GM21529 (cell line): ENCODE data around the gene IFIT3.

ENCODE experiments used
- ATAC-seq: cut with Tn5 transposase; IDR thresholded peaks from one replicate; pipeline ENCODE4 v1.9.1; 2021; ENCODE audit not compliant: unreplicated experiment

Gene IFIT3

DNA sequence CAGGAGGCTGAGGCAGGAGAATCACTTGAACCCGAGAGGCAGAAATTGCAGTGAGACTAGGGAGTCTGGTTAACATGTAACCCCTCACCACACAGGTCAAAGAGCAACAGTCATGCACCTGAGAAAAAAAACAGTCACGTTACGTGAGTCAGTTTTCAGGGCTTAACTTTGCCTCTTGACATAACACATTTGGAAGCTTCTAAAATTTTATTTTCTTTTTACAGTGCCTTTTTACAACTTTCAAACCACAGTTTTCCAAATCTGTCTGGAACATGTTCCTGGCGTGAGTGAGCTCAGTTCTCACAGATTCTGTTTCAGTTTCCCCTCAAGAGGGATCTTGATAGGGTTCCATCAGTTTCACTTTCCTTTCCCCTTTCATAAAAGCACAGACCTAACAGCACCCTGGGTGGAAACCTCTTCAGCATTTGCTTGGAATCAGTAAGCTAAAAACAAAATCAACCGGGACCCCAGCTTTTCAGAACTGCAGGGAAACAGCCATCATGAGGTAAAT lies 4.4 kb downstream of the IFIT3 start:
- peak; percentile 39 for ATAC-seq

DNA sequence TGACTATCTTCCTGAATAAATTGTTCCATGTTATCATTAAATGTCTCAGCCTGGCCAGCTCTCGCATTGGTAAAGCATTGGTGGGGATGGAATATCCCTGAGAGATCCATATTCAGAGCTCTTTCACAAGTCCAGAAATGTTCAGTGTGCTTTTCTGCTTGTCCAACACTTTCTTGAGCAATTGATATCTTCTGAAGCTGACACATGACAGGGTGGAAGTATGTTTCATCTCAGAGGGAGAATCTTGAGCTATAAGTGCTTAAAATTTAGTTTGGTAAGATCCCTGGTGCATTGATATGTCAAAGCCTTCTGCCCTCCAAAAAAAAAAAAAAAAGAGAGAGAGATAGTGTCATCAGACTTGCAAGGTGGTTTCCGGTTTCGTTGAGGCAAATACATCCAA lies 7.4 kb downstream of the IFIT3 start:
- no peak for ATAC-seq

DNA sequence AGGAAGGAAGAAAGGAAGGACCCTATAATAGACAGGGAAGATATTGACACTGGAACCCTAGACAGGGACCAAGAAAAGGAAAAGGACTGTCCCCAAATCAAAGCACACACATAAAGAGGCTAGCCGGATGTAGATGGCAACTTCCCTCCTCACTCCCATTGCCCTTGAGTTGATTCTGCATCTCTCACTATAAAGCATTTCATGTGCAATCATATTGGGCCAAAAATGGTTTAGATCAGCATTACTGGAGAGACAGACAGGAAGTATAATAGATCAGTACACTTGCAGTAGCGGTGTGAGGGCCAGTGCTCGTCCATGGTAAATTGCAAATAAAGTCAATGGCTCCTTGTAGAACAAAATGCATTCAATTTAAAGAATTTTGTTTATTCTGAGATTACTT lies 8.4 kb downstream of the IFIT3 start:
- no peak for ATAC-seq

DNA sequence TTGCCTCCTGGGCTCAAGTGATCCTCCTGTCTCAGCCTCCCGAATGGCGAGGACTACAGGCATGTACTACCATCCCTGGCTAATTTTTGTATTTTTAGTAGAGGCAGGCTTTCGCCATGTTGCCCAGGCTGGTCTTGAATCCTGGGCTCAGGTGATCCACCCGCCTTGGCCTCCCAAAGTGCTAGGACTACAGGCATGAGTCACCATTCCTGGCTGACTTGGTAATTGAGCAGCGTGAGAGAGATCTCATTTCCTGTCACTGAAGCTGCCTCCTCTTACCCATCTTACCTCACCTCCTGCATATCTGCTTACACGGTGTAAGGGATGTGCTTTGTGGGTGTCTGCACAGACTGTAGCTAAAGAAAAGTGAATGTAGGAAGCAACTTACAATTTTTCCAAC lies 9.7 kb downstream of the IFIT3 start:
- no peak for ATAC-seq

DNA sequence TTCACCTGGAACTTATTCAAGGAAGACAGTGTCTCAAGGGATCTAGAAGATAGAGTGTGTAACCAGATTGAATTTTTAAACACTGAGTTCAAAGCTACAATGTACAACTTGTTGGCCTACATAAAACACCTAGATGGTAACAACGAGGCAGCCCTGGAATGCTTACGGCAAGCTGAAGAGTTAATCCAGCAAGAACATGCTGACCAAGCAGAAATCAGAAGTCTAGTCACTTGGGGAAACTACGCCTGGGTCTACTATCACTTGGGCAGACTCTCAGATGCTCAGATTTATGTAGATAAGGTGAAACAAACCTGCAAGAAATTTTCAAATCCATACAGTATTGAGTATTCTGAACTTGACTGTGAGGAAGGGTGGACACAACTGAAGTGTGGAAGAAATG lies 10.9 kb downstream of the IFIT3 start:
- no peak for ATAC-seq

DNA sequence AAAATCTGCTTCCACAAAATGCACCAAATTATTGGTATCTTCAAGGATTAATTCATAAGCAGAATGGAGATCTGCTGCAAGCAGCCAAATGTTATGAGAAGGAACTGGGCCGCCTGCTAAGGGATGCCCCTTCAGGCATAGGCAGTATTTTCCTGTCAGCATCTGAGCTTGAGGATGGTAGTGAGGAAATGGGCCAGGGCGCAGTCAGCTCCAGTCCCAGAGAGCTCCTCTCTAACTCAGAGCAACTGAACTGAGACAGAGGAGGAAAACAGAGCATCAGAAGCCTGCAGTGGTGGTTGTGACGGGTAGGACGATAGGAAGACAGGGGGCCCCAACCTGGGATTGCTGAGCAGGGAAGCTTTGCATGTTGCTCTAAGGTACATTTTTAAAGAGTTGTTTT lies 12.1 kb downstream of the IFIT3 start:
- no peak for ATAC-seq

DNA sequence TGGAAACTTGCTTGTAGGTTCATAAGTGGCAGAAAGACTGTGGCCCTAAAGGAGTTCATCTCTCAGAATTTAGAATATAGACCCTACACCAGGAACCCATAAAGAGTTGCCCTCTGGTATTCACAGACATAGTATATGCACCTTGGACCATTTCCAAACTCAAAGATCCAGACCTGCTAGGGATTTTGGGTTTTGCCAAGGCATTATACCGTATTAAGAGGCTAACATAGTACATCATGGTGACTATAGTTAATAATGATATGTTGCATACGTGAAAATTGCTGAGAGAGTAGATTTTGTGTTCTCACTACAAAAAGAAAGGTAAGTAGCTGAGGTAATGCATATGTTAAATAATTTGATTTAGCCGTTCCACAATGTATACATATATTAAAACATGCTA lies 13.9 kb downstream of the IFIT3 start:
- ATAC-seq = no peak

DNA sequence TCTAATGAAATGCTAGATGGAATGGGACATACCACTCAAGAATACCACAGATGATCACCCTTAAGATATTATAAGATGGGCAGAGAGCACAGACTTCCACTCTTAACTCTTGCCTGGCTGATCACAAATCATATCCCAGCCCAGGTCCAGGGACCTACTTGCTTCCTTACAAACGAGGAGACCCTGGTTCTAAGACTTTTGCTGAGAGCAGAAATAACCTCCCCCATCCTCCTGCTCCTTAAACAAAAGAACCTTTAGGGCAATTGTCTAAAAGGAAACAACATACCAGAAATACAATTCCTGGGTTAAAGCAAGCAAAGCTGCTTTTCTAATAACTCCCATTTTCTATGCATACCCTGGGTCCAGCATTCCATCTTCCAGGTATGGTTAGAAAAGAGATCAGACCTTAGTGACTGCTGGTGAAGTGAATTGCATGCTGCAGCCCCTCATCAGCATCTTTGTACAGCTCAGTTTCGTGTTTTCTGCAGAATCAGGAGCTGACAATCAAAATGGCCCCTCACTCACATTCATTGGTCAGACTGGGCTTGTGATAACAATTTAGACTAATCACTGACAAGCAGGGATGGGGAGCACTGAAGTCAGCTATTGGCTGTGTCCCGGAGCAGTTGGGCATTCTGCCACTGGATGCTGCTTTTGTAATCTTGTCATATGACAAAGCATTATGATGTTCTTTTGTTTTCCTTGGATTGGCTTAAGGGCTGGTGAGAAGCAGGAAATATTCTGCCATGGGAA lies 14.6 kb downstream of the IFIT3 start:
- no peak for ATAC-seq

DNA sequence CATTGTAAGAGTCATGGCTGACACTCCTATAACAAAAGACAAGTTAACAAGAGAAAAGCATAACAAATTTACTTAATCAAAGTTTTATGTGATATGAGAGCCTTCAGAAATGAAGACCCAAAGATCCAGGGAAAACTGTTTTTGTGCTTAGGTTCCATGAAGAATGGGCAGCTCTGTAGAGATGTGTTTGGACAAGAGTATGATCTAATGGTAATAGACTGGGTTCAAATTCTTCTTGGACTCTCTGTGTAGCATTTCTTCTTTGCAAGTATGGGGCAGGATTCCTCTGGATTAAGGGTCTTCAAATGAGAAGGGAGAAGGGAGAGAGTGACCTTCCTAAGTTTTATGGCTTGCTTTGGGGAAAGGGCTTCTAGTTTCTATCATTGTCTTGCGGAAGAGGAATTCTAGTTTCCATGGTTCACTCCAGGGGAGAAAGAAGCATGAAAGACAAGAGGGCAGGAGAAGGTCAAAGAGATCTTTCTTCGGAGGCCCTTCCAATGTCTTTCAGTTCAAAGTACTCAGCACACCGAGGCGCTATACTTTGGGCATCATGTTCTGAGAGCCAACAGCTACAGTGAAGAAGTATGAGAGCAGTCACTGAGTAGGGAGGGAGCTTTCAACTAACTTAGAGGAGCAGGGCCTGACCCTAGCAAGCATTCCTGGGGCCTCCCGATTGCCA lies 15.4 kb downstream of the IFIT3 start:
- ATAC-seq = no peak

DNA sequence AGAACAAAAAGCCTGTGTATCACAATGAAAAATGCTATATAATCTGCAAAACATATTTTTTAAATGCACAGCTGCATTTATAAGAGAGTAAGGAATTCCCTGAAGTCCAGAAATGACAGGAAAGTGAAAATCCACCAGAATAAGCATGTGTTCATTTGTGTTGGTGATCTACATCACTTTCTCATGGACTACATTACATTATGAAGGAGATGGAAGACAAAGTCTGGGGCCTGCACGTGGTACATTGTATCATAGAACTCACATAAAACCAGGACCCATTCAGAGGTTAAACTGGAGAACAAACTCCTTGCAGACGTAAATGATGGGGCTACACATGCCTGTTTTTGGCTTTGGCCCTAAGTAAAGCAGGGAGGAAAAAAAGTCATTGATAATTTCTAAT lies 16.4 kb downstream of the IFIT3 start:
- ATAC-seq = no peak

DNA sequence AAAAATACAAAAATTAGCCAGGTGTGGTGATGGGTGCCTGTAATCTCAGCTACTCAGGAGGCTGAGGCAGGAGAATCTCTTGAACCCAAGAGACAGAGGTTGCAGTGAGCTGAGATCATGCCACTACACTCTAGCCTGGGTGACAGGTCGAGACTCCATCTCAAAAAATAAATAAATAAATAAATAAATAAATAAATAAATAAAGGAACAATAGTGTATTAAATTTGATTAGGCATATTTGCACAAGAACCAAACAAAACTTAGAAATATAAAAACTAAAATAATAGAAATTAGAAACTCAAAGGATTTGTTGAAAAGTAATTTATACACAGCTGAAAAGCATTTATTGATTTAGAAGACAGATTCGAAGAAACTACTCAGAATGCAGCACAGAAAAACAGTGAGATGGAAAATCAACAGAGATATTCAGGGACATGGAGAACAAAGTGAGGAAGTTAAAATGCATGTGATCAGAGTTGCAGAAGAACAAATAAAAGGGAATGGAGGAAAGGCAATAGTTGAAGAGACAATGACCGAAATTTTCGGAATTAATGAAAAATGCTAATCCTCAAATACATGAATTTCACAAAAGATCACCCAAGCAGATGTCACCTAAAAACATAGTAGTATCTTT lies 17.7 kb downstream of the IFIT3 start:
- ATAC-seq = no peak

DNA sequence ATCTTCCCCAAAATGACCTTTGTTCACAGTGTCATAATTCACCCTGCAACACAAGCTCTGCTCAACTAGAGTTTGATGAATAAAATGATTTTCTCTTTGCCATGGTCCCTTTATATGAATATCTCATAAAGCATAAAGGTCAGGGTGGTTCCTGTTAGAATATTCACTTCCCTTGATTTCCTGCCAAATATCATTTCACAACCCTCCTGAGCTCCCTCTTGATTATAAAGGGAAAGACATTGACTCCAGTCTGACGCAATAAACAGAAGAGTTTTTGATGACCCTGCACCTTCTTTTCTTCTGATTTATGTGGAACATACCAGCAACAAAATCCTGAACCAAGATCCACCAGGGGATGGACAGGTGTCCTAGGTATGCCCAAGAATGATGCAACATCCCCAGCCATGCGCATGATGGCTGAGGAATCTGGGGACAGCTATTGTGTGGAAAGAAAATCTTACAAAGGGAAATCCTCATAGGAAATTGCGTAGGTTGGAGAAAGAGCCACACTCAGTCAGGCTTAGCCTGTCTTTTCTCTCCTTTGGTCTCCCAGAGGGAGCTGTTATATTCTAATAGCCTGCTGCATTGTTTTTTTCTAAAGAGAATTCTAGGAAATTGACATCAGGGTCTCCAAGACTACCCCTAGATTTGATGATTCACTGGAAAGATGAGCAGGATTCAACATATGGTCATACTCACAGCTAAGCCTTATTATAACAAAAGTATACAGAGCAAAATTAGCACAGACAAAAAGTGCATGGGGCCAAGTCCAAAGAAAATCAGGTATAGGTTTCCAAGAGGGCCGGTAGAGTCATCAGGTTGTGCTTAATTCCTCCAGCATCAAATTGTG lies 18.8 kb downstream of the IFIT3 start:
- no peak for ATAC-seq

DNA sequence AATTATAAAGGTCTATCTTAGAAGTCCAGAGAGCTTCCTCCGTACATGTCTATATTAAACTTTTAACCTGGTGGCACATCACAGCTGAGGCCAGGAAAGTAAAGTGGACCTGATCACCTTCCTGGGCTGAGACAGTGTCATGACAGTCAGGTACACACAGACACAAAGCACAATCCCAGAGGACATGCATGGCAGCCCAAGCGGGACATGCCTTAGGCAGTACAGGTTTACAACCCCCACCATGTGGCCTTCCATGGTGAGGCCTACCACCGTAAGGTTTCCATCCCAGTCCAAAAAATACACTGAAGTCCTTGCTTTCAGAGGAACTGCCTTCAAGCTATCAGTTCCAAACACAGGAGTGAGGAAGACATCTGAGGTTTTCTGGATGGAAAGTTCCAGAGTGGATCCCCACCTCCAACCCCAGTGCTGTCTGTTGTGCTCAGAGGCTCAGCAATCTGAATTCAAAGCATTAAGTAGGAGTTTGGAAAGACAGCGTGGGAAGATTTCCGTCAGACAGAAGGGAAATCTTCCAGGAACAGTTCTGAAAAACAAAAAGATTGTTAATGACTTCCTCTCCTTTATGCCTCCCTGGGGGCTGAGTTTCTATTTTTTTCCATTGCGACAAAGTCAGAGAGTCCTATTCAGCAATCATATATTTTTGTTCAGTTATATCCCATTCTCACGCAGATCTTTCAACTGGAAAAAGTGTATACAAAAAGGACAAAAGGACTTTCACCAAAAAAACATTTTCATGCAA lies 20.1 kb downstream of the IFIT3 start:
- no peak for ATAC-seq

DNA sequence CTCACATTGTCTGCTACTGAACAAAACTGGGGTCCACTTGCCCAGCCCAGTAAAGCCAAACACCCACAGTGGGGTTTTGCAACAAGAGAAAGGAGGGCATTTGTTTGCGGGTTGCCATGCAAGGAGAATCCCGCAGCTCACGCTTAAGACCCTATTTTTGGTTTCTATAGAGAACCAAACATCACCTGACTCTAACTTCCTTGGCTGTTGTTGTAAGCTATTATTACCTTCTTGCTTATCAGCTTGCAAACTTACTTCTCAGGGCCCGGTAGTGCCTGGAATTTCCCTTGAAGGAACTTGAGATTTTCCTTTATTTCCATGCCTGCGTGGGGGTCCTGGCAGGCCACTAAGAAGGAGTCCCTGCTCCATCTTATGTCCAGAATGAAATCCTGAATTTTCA lies 20.7 kb downstream of the IFIT3 start:
- ATAC-seq = no peak

DNA sequence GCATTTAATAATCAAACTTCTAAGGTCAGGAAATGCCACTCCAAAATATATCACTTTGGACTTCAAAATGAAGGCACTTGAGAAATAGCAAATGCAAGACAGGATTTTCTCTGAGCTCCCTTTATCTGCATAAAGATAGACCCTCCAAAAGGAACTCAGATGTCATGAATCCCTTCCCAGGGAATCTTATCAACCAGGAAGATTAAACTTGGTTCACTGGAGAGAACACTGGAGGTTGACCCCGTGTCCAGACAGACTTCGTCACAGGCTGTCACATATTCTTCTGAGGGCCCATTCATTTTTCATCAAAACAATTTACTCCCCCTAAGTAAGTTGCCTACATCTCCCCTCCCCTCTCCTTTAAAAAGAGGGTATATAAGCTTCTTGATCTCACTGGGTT lies 21.2 kb downstream of the IFIT3 start:
- no peak for ATAC-seq

DNA sequence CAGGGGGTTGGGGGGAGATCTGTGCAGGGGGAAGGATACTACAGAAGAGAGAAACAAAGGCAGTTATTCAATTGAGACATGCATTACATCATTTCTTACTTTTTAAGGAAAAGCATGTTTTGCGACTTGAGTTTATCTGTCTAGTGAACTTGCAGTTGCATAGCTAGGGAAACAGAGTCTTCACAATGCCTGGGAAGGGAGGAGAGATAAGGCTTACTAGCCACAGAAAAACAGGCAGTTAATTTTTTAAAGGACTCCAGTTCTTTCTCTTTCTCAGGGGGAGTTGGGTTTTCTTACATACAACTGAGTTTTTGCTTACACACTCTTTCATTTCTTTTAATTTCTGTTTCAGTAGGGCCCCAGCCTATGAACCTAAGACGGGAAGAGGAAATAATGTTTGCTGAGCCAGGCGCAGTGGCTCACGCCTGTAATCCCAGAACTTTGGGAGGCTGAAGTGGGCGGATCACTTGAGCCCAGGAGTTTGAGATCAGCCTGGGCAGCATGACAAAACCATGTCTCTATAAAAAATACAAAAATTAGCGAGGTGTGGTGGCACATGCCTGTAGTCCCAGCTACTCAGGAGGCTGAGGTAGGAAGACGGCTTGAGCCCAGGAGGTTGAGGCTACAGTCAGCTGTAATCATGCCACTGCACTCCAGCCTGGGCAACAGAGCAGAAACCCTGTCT lies 23.0 kb downstream of the IFIT3 start:
- ATAC-seq = peak; percentile 40

DNA sequence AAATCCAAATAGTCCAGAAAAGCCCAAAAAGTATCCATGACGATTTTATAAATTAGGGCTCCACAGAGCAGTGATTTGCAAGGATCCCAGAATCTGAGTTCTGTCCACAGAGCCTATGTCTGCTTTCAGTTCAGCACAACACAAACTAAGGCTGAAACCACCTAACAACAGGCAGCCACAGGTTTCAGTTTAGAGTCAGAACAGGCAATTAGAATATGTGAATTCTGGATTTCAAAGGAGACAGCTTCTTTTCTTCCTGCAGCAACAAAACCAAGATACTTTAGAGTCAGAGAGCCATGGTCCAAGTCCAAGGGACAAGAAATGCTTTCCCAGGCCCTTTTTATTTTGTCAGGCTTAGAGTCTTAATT lies 23.6 kb downstream of the IFIT3 start:
- peak; percentile 85 for ATAC-seq

DNA sequence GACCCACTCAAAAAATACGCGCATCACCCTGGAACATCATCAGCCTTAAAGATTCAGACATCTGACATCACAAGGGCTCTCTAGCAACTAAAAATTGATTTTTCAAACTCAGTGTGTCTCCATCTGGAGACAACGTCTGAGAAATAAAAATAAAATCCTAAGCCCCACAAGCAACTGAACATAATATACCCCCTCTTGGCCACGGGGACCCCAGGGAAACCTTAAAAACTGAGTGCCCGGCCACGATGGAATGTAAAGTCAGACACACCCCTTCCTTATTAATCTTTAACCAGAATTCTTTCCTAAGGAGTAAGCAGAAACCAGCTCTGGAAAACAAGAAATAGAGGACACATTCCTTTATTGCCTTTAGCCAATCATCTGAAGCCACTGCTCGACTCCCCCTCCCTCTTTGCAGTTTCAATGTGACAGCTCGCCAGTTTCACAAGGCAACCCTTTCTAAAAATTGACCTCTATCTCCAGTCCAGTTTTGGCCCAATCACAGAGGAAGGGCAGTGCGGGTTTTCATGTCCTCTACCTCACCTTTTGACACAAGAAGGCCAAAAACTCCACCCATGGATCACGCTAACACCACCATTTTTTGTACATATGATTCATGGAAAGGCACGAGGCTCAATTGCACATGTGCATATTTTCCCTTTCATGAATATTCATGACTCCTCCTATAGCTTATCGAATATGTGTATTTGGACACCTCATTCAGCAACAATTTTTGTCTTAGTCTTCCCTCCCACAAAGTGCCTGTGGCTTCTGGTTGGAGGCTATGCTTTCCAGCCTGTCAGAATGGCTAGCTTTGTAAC lies 24.2 kb downstream of the IFIT3 start:
- peak; percentile 47 for ATAC-seq

DNA sequence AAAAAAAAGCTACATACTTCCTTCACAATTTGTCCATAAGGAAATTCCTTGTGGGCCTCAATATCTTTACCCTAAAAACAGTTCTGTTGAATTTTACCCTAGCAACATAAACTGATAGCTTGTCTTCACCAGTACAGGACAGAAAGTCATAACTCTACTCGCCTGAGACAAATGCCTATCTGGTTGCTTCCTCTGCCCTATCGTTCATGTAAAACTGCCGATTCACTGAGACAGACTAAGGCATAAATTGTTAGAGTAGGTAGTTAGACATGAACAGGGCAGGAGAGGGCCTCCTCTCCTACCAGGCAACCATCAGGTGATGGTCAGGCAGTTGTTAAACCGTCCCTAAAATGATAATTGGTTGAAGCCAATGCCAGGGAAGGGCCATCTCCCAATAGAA lies 25.0 kb downstream of the IFIT3 start:
- ATAC-seq = no peak
